GM21717 (cell line): ENCODE results near the gene CCDC70.
"Not testable (repeated sequence)": the region's sequence is repeated elsewhere in the genome, so short reads cannot be mapped to it uniquely, and the experiment has no call there.

Source experiments
- ATAC-seq: cut with Tn5 transposase; IDR thresholded peaks from one replicate; pipeline ENCODE4 v1.9.1; 2021; ENCODE audit warnings: mild to moderate bottlenecking, moderate library complexity; ENCODE audit not compliant: unreplicated experiment

Gene CCDC70

GRCh38 chr13:51861723-51862300 is at the start of gene CCDC70:
TSS of gene CCDC70 (plus strand) at chr13:51861969. CDS start at chr13:51865412, 3,443 bp downstream.
- ATAC-seq, result no peak

DNA sequence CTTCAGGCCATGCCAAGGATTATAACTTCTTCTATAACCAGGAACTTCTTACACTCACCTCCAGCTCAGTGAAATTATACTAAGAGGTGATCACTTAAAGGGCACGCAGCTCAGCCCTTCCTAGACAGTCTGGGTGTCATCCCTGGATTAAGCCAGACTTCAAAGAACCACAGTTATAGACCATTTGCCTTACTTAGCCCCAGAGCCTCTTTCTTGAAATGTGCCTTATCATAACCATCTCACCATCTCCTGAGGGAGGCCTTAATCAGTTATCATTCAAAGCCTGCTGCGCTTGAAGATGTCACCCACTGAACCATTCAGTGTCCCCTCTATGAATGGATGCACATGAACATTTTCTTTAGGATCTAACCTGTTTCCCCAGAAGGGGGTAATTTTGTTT is 47.7 kb upstream of the CCDC70 start:
- no peak for ATAC-seq

DNA sequence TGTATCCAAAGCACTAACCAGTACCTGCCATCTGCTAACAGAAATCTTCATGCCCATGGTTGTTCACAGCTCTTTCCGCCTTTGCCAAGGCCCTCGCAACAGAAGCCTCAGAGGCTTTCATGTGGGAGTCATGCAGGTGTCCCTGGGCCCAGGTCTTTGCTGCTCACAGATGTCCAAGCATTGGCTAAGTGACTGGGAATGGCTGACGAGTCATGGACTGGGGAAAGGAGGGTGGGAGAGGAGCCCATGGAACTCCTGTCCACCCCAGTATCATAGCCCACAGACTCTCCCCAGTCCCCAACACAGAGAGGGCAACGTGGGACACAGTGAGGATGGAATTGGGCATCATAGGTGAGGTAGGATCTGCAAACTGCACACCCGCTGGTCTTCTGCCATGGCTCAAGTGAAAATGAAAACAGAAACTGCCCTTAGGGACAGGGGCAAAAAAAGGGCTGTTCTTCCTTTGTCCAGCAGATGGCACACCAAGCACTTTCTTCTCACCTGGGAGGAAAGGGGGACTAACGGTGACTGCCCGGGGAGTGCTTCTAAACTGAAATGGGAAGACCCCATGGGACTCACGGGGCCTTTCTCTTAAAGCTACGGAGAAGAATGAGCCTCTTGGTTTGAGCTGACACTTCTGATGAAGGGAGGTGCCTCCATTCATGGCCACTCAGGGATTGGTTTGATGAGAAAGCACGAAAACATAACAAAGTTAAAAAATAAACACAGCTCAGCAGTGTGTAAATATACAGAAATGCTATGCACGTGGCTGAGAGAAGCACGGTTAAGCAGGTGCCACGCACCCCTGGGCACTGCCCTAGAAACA is 46.7 kb upstream of the CCDC70 start:
- ATAC-seq, result peak; percentile 71

DNA sequence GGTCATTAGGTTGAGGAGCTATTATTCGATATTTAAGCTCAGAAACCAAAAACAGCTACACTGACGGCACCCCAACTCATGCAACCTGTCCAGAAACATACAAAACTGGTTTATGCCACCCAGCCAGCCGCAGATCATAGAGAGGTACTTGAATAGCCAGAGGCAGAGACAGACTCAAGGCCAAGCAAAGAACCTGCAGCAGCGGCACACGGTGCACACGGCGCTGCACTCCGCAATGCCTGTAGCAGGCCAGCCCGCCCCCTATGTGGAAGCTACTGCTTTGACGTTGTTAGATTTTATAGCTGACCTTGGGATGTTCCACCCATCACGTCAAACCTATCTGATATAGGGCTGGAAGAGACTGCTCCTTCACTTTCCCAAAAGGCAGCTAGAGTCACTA is 45.9 kb upstream of the CCDC70 start:
- ATAC-seq, result no peak

DNA sequence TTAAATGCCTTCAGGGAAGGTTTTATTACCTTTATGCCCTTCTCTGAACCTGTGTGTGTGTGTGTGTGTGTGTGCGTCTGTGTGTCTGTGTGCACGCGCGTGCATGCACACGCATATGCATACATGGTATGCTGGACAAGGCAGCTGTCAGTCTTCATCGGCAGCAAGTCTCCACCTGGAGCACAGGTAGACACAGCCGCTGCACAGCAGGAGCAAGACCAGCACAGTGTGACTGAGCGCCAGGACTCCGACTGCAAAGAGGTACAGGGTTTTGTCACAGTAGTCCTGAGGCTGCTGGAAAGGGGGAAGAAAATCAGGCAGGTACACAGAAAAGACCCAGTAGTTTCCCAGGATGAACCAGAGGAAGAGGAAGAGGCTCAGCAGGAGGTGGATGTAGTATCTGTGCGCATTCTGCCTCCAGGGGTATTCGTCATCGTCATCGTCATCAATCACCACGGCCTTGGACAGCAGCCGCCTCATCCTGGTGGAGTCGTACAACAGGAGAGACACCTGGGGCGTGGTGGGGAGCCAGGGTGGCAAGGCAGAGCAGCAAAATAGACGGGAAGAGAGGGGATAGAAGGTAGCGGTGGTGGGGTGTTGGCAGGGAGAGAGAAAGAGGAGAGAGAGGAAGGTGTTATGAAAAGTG is 45.0 kb upstream of the CCDC70 start:
- ATAC-seq, result no peak

DNA sequence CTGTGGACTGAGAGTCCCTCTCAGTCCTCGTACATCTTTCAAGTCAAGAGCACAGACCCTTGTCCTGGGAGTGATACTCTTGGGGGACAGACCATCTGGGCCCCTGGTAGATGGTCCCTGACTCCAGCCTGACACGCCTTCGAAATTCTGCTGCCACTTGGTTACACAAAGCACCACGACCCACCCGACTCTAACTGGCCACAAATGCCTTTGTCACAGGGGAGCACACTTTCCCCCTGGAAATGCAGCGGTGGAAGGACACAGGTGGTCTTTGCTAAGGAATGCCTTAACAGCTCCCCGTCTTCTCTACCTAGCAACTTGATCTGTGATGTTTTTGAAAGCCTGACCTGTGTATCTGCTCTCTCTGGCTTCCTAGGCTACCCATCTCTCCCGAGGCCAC is 44.1 kb upstream of the CCDC70 start:
- no peak for ATAC-seq

DNA sequence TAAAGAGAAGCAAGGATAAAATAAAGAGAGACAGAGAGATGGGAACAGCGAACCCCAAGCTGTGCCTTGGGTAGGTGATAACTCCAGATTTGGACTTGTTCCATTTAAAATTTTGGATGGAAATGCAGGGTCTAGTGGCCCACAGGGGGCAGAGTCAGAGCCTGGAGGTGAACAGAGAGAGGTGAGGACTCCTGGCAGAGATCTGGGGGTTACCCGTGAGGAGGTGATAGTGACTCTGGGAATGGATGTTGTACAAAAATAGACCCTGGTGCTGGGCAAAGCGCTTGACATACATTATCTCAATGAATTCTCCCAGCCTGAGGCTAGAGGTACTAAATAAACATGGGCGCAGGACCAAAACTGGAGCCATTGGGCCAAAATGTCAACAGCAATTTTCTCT is 43.5 kb upstream of the CCDC70 start:
- no peak for ATAC-seq

DNA sequence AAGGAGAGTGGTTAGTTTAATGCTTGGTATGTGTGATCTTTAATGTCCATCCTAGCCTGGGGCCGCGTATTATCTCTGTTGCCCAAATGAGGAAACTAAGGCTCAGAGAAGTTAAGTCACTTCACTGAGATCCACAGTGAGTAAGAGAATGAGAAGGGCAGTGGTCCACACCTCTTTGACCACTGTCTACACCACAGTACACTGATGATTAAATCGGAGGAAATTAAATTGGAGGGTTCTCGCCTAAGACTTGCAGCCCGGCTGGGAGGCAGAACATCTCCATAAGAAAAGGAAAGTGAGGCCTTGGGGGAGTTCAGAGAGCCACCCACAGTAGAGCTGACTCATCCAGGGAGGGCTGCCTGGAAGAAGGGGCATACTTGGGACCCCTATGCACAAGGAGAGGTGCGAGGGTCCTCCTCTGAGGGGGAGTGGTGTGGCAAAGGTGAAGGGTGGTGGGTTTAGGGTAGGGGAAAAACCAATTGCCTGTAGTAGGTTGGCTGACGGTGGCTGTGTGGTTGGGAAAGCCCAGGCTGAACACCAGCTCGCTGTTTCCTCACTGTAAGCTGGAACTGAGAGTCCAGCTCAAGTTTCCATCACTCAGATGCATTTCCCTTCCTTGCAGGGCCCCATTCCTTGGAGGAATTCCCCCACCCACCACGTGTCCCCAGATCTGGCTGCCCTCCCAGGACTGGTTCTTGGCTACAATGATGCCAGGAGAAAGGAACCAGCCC is 42.8 kb upstream of the CCDC70 start:
- ATAC-seq, result peak; percentile 51

DNA sequence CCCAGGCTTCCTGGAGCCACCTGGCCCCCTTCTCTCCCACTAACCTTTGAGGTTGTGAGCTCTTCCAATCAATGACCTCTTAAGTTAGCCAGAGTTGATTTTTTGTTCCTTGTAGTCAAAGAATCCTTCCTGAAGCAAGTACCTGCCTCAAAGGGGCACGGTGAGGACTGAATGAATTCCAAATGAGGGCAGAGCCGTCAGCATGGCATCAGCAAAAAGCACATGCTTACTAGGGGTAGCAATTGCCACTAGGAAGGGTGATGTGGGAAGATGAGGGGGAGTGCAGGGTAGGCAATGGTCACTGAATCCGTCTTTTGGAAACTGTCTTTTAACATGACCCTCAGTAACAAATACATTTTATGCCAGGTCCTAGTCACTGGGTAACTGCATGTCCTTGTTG is 42.2 kb upstream of the CCDC70 start:
- no peak for ATAC-seq

GRCh38 chr13:51820016-51820597 is 41.7 kb upstream of the CCDC70 start:
- no peak for ATAC-seq

DNA sequence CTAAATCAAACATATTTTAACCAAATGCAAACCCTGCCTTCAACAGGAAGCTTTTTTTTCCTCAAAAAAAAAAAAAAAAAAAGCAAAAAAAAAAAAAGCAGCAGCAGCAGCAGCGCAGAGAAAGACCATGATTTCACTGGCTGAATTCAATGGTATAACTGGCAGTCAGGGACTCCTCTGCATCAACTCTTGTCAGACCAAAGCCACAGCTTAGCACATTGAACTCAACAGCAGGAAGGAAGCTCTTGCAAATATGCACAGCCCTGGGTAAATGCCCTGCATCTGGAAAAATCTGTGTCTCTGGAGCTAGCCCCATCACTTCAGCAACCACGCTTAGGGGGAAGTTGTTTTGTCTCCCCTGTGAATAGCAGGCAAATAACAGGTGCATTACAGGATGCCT is 40.2 kb upstream of the CCDC70 start:
- ATAC-seq, result no peak

- ATAC-seq, result no peak
Observed at GRCh38 chr13:51822106-51822815, 39.5 kb upstream of the CCDC70 start.

DNA sequence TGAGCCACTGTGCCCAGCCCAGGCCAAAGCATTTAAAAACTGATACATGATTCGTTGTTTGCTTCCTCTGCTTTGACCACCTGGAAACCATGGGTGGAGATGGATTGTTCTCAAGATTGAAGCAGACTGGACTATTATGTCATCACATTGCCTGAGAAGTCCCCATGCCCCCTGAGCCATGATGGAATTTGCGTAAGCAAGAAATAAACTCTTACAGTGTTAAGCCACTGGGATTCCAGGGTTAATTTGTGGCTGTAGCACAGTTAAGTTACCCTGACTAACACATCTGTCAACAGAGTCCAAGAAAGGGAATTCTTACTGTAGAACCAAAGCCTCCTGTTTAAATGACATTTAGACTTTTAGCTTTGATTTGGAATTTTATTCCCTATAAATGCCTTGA is 38.4 kb upstream of the CCDC70 start:
- no peak for ATAC-seq

GRCh38 chr13:51823863-51824262 is 37.9 kb upstream of the CCDC70 start:
- no peak for ATAC-seq

DNA sequence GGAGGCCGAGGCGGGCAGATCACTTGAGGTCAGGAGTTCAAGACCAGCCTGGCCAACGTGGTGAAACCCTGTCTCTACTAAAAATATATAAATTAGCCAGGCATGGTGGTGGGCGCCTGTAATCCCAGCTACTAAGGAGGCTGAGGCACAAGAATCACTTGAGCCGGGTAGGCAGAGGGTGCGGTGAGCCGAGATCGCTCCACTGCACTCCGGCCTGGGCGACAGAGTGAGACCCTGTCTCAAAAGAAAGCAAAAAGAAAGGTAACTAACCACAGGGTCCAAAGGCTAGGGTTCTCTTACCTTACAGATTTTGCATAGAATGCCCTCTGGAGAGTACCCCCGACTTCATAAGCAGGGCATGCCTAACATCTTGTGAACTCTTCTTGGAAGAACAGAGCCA is 37.1 kb upstream of the CCDC70 start:
- ATAC-seq, result not testable (repeated sequence)

DNA sequence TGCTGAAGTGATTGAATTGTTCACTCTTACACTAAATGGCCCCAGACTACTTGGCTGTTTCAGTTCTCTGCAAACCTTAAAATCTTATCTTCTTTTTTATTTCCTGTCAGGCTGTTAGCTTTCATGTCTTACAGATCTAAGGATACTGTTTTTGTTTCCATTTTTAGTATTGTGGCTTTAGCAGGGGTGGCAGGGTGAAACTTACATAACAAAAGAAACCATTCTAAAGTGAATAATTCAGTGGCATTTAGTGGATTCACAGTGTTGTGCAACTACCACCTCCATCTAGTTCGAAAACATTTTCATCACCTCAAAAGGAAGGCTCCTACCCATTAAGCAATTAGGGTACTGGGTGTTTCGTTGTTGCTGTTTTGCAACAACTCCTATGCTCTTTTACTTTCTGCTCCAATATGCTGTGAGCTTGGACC is 36.6 kb upstream of the CCDC70 start:
- ATAC-seq, result no peak

- no peak for ATAC-seq
Observed at GRCh38 chr13:51825681-51826254, 36.0 kb upstream of the CCDC70 start.

DNA sequence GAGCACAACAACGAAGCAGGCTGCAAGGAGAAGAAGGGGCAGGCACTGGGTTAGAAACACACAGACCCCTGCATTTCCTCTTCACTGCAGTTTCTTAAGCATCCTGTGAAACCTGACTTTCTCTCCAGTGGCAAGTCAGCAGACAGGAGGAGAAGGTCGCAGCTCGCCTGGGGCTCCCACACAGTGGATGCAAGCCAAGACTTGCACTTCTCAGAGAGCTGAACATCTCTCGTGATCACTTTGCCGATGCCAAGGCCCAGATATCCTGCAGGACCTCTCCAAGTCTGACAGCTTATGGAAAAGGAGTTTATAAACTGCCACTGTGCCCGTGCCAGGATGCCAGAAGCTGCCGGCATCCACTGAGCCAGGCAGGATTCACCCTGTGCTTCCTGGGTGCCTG is 35.2 kb upstream of the CCDC70 start:
- ATAC-seq, result no peak

DNA sequence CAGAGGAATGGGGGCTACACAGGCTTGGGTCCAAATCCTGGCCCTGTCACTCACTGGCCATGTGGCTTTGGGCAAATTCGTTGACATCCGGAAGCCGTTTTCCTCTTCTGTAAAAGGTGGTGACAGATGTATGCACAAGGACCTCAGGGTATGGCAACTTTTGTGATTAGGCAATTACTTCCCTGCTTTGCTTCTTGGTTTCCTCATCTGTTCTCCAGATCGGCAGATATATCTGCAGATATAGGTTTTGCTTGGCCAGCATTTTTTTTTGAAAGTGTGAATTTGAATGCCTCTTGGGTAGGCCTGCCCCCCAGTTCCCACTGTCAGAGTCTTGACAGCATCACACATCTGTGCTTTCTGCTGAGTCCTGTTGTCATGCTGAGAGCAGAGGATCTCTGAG is 34.5 kb upstream of the CCDC70 start:
- ATAC-seq, result no peak
